OCI-LY1 (cell line): Measurements from ENCODE around the gene TEP1.

Experiments used
- CTCF ChIP-seq: fragments of 200-600 bp; sonication (generic), shearing (Covaris generic); IDR thresholded peaks from 2 replicates; pipeline ENCODE4 v1.5.1; 2017; ENCODE audit warnings: mild to moderate bottlenecking, antibody characterized with exemption, low read length, moderate library complexity, mixed read lengths
- EZH2 ChIP-seq: fragments of 200-600 bp; sonication (generic), shearing (Covaris generic); IDR thresholded peaks from 2 replicates; pipeline ENCODE4 v1.8.0; 2017; ENCODE audit warnings: borderline replicate concordance, mixed run types, mild to moderate bottlenecking, antibody characterized with exemption, low read length, moderate library complexity, mixed read lengths

GRCh38 chr14:20455355-20456300 lies 42.3 kb upstream of the TEP1 start:
- no peak for TF ChIP-seq CTCF
- TF ChIP-seq EZH2 = no peak
